ENCODE data around the gene XIRP1. TPM values are rescaled to one million over a fixed set of nuclear protein-coding genes. Genes with fewer than 3 reads are reported as not detected.

The XIRP1 gene
- total and polyA plus RNA-seq, 4 donors, result 0.01 TPM; not detected in 3

DNA sequence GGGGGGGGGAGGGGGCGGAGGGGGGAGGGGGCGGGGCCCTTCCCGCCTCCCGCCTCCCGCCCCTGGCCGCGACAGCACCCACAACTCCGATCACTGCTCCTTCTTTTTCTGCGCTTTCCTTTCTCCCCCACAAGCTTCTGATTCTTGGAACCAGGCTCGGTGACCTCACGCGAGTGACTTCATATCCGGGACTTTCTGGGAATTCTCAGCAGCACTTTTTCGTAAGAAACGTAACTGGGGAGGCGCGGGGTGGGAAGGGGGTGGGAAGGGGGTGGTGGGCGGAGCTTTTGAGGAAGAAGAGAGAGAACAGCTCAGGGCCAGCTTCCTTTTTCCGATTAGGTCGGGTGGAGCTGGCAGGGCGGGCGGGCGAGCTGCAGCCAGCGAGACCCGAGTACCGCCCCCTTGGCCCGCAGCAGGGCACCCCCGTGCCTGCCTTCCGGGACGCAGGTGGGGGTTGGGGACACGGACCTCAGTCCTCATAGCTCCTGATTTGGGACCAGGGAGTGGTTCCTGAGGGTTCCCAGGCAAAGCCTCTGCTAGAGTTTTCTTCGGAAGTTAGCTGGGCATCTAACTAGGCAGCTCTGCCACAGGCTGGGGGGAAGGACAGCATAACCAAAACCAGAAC lies 14.6 kb downstream of the XIRP1 start (continued):
- TF ChIP-seq, protein P1, sequence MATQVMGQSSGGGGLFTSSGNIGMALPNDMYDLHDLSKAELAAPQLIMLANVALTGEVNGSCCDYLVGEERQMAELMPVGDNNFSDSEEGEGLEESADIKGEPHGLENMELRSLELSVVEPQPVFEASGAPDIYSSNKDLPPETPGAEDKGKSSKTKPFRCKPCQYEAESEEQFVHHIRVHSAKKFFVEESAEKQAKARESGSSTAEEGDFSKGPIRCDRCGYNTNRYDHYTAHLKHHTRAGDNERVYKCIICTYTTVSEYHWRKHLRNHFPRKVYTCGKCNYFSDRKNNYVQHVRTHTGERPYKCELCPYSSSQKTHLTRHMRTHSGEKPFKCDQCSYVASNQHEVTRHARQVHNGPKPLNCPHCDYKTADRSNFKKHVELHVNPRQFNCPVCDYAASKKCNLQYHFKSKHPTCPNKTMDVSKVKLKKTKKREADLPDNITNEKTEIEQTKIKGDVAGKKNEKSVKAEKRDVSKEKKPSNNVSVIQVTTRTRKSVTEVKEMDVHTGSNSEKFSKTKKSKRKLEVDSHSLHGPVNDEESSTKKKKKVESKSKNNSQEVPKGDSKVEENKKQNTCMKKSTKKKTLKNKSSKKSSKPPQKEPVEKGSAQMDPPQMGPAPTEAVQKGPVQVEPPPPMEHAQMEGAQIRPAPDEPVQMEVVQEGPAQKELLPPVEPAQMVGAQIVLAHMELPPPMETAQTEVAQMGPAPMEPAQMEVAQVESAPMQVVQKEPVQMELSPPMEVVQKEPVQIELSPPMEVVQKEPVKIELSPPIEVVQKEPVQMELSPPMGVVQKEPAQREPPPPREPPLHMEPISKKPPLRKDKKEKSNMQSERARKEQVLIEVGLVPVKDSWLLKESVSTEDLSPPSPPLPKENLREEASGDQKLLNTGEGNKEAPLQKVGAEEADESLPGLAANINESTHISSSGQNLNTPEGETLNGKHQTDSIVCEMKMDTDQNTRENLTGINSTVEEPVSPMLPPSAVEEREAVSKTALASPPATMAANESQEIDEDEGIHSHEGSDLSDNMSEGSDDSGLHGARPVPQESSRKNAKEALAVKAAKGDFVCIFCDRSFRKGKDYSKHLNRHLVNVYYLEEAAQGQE (IDR thresholded peaks at IDR 0.05), result peak; percentile 92
- peak in 1 of 2 donors; percentile 49 for TF ChIP-seq JUND (IDR thresholded peaks at IDR 0.05)

DNA sequence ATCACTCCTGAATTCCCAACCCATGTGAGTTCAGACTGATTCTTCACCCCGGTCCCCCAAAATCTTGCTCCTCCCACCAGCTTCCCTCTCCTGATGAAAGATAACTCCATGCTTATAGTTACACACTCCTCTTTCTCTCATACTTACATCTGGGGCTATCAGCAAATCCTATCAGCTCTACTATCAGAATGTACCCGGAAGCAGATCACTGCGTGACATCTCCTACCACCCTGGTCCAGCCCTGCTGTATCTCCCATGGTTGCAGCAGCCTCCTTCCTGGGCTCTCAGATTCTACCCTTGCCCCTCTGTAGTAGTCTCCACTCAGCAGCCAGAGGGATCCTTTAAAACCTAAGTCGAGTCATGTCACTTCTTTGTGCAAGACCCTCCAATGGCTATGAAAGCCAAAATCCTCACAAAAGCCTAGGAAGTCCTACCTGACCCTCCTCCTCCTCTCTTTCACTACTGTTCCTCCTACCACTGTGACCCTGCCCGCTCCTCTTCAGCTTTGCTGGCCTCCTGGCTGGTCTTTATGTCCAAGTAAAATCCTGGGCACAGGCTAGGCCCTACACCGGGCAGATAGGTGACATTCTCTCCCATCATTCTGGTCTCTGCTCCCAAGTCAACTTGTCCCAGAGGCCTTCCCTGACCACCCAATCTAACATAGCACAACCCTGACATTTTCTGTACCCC lies 16.2 kb downstream of the XIRP1 start:
- peak overlapping the region in 1 of 2 donors; percentile 97 for H3K27ac ChIP-seq (ENCODE audit: low read depth in 1 of 2, low read length in 2 of 2)
- H3K4me1 ChIP-seq (ENCODE audit: control insufficient read depth in 4 of 4, insufficient read depth in 4 of 4, low read length in 3 of 4), result peaks cover 12 to 34% (median 24%) of the 10 kb centered on the region in 4 donors
- H3K4me3 ChIP-seq (ENCODE audit: low read depth in 1 of 3, low read length in 3 of 3), result no peak overlapping the region
- H3K9me3 ChIP-seq (ENCODE audit: control insufficient read depth in 4 of 4, low read length in 3 of 4), result no peaks in the 10 kb centered on the region
- 99% methylated on average over 6 of the region's 6 CpGs for WGBS
- no peak for DNase-seq (ENCODE audit: low spot score)
- H3K27me3 ChIP-seq (ENCODE audit: control insufficient read depth in 4 of 4, insufficient read depth in 4 of 4, low read length in 3 of 4), result no peaks in the 10 kb centered on the region
- no peak for TF ChIP-seq SP1 (IDR thresholded peaks at IDR 0.05)
- no peak for TF ChIP-seq EGR1 (IDR thresholded peaks at IDR 0.05; ENCODE audit: low read depth in 2 of 2)
- no peak for TF ChIP-seq RAD21 (IDR thresholded peaks at IDR 0.05)
- TF ChIP-seq, protein P1 (IDR thresholded peaks at IDR 0.05), result no peak
- TF ChIP-seq NR2F2 (IDR thresholded peaks at IDR 0.05), result no peak
- TF ChIP-seq, protein P2, sequence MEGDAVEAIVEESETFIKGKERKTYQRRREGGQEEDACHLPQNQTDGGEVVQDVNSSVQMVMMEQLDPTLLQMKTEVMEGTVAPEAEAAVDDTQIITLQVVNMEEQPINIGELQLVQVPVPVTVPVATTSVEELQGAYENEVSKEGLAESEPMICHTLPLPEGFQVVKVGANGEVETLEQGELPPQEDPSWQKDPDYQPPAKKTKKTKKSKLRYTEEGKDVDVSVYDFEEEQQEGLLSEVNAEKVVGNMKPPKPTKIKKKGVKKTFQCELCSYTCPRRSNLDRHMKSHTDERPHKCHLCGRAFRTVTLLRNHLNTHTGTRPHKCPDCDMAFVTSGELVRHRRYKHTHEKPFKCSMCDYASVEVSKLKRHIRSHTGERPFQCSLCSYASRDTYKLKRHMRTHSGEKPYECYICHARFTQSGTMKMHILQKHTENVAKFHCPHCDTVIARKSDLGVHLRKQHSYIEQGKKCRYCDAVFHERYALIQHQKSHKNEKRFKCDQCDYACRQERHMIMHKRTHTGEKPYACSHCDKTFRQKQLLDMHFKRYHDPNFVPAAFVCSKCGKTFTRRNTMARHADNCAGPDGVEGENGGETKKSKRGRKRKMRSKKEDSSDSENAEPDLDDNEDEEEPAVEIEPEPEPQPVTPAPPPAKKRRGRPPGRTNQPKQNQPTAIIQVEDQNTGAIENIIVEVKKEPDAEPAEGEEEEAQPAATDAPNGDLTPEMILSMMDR (IDR thresholded peaks at IDR 0.05; ENCODE audit: low read depth, low read length, missing input control), result no peak
- TF ChIP-seq, protein P3, sequence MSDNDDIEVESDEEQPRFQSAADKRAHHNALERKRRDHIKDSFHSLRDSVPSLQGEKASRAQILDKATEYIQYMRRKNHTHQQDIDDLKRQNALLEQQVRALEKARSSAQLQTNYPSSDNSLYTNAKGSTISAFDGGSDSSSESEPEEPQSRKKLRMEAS (IDR thresholded peaks at IDR 0.05), result no peak
- no peak for TF ChIP-seq HNF4A (conservative IDR thresholded peaks at IDR 0.05)
- TF ChIP-seq, protein P4, sequence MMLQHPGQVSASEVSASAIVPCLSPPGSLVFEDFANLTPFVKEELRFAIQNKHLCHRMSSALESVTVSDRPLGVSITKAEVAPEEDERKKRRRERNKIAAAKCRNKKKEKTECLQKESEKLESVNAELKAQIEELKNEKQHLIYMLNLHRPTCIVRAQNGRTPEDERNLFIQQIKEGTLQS (IDR thresholded peaks at IDR 0.05), result no peak
- TF ChIP-seq FOXA1 (IDR thresholded peaks at IDR 0.05), result no peak
- no peak overlapping the region for H3K9ac ChIP-seq (ENCODE audit: low read depth in 1 of 2, low read length in 2 of 2)
- no peaks in the 10 kb centered on the region for H3K36me3 ChIP-seq (ENCODE audit: control insufficient read depth in 4 of 4, insufficient read depth in 3 of 4, low read depth in 1 of 4, low read length in 3 of 4)
